HFF-Myc (cell line): Measurements from ENCODE around the gene ALDOA.
"Not testable (repeated sequence)": the region's sequence is repeated elsewhere in the genome, so short reads cannot be mapped to it uniquely, and the experiment has no call there.

Experiments
- DNase-seq: peaks from one replicate; pipeline ENCODE4 v3.0.0-alpha.2; 2011; ENCODE audit warnings: low read depth; ENCODE audit errors: extremely low read depth
- H3K4me3 ChIP-seq: replicated peaks from 2 replicates; pipeline ENCODE4 v1.5.1; 2011; ENCODE audit warnings: low read depth, mild to moderate bottlenecking, control low read depth, low read length
- TF ChIP-seq, protein P1 (sequence below): IDR thresholded peaks from 2 replicates; pipeline ENCODE4 v1.5.1; 2012; ENCODE audit warnings: mild to moderate bottlenecking, low read depth, low read length, control low read depth; ENCODE audit errors: missing control alignments

ALDOA gene

DNA sequence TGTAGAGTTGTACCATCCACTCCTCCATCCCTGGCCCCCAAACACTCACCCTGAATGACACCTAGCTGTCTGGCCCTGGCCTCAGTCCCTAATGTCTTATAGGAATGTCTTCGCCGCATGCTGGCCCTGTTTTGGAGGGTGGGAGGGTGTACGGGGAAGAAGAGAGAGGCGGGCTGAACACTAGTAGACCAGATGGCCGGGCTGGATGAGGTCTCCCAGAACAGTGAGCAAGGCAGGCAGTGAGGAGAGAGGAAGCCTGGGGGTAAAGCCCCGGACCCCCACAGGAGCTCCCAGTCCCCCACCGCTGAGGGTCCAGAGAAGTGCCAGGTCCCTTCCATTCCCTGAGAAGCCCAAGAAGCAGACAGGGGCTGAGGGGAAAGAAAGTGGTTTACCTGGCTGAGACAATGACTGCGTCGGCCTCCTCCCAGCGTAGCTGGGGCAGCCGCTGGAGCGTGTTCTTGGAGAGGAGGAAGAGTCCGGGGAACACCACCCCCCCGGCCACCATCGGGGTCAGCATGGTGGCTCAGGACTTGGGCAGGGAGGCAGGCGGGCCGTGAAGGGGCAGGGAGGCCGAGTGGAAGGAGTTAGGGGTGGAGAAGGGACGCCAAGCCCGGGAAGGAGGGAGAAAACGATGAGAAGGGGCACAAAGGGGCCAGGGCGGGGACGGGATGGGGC lies 35.4 kb upstream of the ALDOA start:
- TF ChIP-seq, protein P1, sequence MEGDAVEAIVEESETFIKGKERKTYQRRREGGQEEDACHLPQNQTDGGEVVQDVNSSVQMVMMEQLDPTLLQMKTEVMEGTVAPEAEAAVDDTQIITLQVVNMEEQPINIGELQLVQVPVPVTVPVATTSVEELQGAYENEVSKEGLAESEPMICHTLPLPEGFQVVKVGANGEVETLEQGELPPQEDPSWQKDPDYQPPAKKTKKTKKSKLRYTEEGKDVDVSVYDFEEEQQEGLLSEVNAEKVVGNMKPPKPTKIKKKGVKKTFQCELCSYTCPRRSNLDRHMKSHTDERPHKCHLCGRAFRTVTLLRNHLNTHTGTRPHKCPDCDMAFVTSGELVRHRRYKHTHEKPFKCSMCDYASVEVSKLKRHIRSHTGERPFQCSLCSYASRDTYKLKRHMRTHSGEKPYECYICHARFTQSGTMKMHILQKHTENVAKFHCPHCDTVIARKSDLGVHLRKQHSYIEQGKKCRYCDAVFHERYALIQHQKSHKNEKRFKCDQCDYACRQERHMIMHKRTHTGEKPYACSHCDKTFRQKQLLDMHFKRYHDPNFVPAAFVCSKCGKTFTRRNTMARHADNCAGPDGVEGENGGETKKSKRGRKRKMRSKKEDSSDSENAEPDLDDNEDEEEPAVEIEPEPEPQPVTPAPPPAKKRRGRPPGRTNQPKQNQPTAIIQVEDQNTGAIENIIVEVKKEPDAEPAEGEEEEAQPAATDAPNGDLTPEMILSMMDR: no peak
- no peak overlapping the region for H3K4me3 ChIP-seq
- no peak for DNase-seq

GRCh38 chr16:30030841-30031413 lies 34.6 kb upstream of the ALDOA start, which contains the start of gene TLCD3B:
TSS of gene TLCD3B (minus strand) at chr16:30031271. CDS start at chr16:30030527, 744 bp downstream.
- DNase-seq: no peak
- TF ChIP-seq, protein P1: no peak
- no peak within 1 kb of the TSS for H3K4me3 ChIP-seq

DNA sequence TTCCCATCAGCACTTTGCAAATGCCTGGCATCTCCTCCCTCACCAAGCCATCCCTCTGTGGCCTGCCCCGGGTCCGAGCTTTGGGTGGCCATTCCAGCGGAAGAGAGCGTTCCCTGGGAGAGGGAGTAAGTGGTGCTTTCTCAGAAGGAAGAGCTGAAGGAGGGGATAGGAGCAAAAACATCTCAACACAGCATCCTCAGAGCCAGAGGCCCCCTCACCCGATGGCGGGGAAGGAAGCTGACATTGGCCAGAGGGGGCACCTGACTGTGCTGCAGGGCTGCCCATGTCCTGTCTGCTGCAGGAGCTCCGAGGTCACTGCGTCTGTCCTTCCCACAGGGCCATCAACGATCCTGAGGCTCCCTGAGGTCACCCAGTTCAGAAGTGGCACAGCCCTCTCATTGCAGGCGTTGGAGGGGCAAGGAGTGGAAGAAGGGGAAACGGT lies 34.1 kb upstream of the ALDOA start:
- H3K4me3 ChIP-seq: no peak overlapping the region
- TF ChIP-seq, protein P1: no peak
- DNase-seq: no peak

DNA sequence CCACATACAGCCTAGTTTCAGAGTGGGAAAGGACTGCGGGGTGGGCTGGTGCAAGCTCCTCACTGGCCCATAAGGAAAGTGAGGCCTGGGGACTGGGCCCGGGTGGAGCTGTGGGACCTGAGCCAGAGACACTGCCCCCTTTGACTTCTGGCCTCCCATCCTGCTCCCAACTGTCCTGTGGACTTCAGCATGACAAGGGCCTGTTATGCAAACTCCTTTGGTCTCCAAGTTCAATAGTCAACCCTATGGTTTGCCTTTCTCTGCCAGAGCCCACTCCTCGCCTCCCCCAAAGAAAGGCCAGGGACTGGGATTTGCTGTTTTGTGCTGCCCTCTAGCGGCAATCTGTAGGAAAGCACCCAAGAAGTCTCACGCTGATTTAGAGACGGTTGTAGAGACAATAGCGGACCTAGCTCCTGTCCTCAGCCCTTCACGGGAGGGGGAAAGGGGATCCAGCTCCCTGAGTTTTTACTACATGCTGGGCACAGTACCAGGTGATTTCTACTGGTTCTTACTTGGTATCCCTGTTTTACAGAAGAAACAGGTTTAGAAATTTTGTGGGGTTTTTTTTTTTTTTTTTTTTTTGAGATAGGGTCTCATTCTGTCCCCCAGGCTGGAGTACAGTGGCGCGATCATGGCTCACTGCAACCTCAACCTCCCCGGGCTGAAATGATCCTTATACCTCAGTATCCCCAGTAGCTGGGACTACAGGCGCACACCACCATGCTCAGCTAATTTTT lies 33.3 kb upstream of the ALDOA start:
- DNase-seq: peak; percentile 40
- TF ChIP-seq, protein P1: peak; percentile 92
- no peak overlapping the region for H3K4me3 ChIP-seq

DNA sequence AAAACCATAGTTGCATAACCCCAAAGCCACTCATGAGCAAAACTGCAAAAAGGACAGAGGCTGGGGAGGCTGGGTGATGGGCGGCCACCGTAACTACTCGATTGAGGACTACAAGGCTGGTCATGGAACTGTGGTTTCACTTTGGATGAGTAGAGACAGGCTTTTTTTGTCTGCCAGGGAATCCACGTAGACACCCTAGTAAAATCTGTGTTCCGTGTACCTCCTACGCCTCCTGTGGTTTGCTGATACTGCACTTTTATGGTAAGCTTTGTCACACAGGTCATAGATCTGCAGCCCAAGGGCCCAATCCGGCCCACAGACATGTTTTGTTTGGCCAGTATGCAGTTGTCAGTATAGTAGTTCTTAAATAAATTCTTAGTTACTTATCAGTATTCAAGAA lies 32.3 kb upstream of the ALDOA start:
- TF ChIP-seq, protein P1: no peak
- DNase-seq: no peak
- H3K4me3 ChIP-seq: no peak overlapping the region

- TF ChIP-seq, protein P1: no peak
- no peak overlapping the region for H3K4me3 ChIP-seq
- DNase-seq: no peak
Observed at GRCh38 chr16:30040221-30040620, 25.3 kb upstream of the ALDOA start.

DNA sequence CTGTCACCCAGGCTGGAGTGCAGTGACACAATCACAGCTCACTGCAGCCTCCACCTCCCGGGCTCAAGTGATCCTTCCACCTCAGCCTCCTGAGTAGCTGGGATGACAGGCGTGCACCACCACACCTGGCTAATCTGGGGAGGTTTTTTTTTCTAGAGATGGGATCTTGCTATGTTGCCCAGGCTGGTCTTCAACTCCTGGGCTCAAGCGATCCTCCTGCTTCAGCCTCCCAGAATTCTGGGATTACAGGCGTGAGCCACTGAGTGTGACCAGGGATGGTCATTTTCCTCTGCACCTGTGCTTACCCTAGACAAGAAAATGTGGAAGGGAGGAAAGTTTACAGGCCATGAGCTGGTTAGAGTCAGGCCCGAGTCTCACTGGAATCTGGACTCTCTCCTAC lies 24.9 kb upstream of the ALDOA start:
- not testable (repeated sequence) for H3K4me3 ChIP-seq, DNase-seq
